OCI-LY3 (cell line): ENCODE results near the gene METTL2A.
A peak's percentile ranks its signal among the peaks of the same experiment; 100 is the strongest.
"Not testable (repeated sequence)": the region's sequence is repeated elsewhere in the genome, so short reads cannot be mapped to it uniquely, and the experiment has no call there.

Source experiments
- H2AFZ ChIP-seq: fragments of 200-600, 300-600 bp; shearing (Covaris generic); 2 replicates; pipeline ENCODE4 v1.6.0; 2014; ENCODE audit warnings: antibody characterized with exemption, low read depth, low read length
- H3K27ac ChIP-seq: fragments of 200-600, 300-600 bp; sonication (generic); 2 replicates; pipeline ENCODE4 v1.5.1; 2014; ENCODE audit warnings: mild to moderate bottlenecking, low read length, moderate library complexity, mixed read lengths
- H3K27me3 ChIP-seq: fragments of 200-600, 300-600 bp; sonication (generic); 2 replicates; pipeline ENCODE4 v1.6.1; 2014; ENCODE audit warnings: low read depth, low read length, mixed read lengths
- H3K36me3 ChIP-seq: fragments of 200-600, 300-600 bp; sonication (generic); replicated peaks from 2 replicates; pipeline ENCODE3; 2014; ENCODE audit warnings: low read depth, low read length, mixed read lengths
- H3K4me1 ChIP-seq: fragments of 300-600, 200-600 bp; sonication (generic); 2 replicates; pipeline ENCODE4 v1.6.1; 2014; ENCODE audit warnings: low read length, mixed read lengths
- H3K4me2 ChIP-seq: fragments of 200-600, 300-600 bp; sonication (generic); 2 replicates; pipeline ENCODE4 v1.6.1; 2014; ENCODE audit warnings: low read length, mixed read lengths
- H3K4me3 ChIP-seq: fragments of 300-600, 200-600 bp; sonication (generic); 2 replicates; pipeline ENCODE4 v1.5.1; 2014; ENCODE audit warnings: antibody characterized with exemption, mild to moderate bottlenecking, low read length, moderate library complexity
- H3K79me2 ChIP-seq: fragments of 300-600, 200-600 bp; shearing (Covaris generic); 2 replicates; pipeline ENCODE4 v1.6.1; 2014; ENCODE audit warnings: mild to moderate bottlenecking, low read length, mixed read lengths
- H3K9ac ChIP-seq: fragments of 300-600, 200-600 bp; shearing (Covaris generic); 2 replicates; pipeline ENCODE4 v1.6.0; 2014; ENCODE audit warnings: mild to moderate bottlenecking, low read length, moderate library complexity
- H3K9me3 ChIP-seq: fragments of 200-600, 300-600 bp; shearing (Covaris generic); 2 replicates; pipeline ENCODE4 v1.6.1; 2014; ENCODE audit warnings: low read length, mixed read lengths; ENCODE audit not compliant: insufficient read depth
- H4K20me1 ChIP-seq: fragments of 200-600, 300-600 bp; sonication (generic); 2 replicates; pipeline ENCODE4 v1.6.1; 2016; ENCODE audit warnings: low read length, mixed read lengths; ENCODE audit not compliant: insufficient read depth
- EZH2phosphoT487 ChIP-seq: fragments of 200-600 bp; shearing (Covaris generic); IDR thresholded peaks from 2 replicates; pipeline ENCODE4 v1.6.1; 2018; ENCODE audit warnings: antibody characterized with exemption, mixed run types, low read depth
- TF ChIP-seq, protein P1 (sequence below): fragments of 200-600, 300-600 bp; sonication (generic); IDR thresholded peaks from 2 replicates; pipeline ENCODE4 v1.5.1; 2014; ENCODE audit warnings: antibody characterized with exemption, low read length, low read depth

Gene METTL2A

GRCh38 chr17:62444063-62444462 is 20.4 kb downstream of the METTL2A start:
- H3K27me3 ChIP-seq: no peaks in the 10 kb centered on the region
- no peaks in the 10 kb centered on the region for H4K20me1 ChIP-seq
- H3K4me2 ChIP-seq: no peak overlapping the region
- H3K79me2 ChIP-seq: no peaks in the 10 kb centered on the region
- TF ChIP-seq, protein P1, sequence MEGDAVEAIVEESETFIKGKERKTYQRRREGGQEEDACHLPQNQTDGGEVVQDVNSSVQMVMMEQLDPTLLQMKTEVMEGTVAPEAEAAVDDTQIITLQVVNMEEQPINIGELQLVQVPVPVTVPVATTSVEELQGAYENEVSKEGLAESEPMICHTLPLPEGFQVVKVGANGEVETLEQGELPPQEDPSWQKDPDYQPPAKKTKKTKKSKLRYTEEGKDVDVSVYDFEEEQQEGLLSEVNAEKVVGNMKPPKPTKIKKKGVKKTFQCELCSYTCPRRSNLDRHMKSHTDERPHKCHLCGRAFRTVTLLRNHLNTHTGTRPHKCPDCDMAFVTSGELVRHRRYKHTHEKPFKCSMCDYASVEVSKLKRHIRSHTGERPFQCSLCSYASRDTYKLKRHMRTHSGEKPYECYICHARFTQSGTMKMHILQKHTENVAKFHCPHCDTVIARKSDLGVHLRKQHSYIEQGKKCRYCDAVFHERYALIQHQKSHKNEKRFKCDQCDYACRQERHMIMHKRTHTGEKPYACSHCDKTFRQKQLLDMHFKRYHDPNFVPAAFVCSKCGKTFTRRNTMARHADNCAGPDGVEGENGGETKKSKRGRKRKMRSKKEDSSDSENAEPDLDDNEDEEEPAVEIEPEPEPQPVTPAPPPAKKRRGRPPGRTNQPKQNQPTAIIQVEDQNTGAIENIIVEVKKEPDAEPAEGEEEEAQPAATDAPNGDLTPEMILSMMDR: no peak
- no peak for TF ChIP-seq EZH2phosphoT487
- no peaks in the 10 kb centered on the region for H3K4me1 ChIP-seq
- no peak overlapping the region for H2AFZ ChIP-seq
- H3K9me3 ChIP-seq: no peaks in the 10 kb centered on the region
- H3K36me3 ChIP-seq: no peaks in the 10 kb centered on the region
- H3K27ac ChIP-seq: no peak overlapping the region
- no peak overlapping the region for H3K9ac ChIP-seq
- no peak overlapping the region for H3K4me3 ChIP-seq

DNA sequence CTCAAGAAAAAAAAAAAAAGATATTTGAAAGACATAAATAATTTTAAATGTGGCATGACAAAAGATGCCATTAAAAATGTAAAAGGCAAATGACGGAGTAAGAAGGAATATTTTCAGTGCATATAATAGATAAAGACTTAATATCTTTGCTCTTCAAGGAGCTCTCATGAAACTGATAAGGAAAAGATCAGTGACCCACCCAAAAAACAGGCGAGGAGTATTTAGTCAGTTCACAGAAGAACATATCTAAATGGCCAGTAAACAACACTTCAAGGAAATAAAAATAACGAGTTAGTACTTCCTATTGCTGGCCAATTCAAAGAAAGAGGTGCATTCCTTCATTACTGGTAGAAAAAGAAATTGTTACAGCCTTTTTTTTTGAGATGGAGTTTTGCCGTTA is 22.1 kb downstream of the METTL2A start:
- not testable (repeated sequence) for H3K36me3 ChIP-seq

GRCh38 chr17:62452195-62452594 is 28.5 kb downstream of the METTL2A start:
- H2AFZ ChIP-seq, H3K79me2 ChIP-seq, H4K20me1 ChIP-seq, H3K4me3 ChIP-seq, H3K36me3 ChIP-seq, H3K27me3 ChIP-seq, H3K9me3 ChIP-seq: not testable (repeated sequence)
- Histone ChIP-seq H3K9ac (peak overlapping the region; percentile 34; the same call in 1 of the 2 replicates), H3K4me1 (peaks cover 41% of the 10 kb centered on the region), H3K4me2 (peak overlapping the region; percentile 77), H3K27ac (peak overlapping the region; percentile 96)

More for the DNA sequence above, 22.1 kb downstream of the METTL2A start:
- H3K79me2 ChIP-seq, H3K9ac ChIP-seq, H3K4me2 ChIP-seq, H3K4me1 ChIP-seq, H3K27me3 ChIP-seq, H4K20me1 ChIP-seq, H3K9me3 ChIP-seq, H3K4me3 ChIP-seq, H3K27ac ChIP-seq, H2AFZ ChIP-seq: not testable (repeated sequence)

DNA sequence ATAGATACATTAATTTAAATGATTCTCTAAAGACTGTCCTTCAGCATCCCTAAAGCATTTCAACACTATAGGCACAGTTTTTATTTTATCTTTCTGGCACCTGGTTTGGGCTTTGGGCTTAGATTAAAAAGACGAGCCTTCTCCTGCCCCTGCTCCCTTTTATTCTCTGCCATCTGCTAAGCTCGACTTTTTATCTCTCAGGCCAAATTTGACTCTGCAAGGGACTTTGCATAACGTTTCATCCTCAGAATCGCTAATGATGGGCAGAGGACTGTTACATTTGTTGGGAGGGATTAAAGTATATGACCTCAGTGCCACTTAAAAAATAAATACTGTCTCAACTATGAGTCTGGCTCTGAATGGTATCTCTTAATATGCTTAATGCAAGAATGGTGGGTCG is 29.3 kb downstream of the METTL2A start:
- Histone ChIP-seq H3K27ac (peak overlapping the region; percentile 96), H3K9ac (peak overlapping the region; percentile 65; the same call in 1 of the 2 replicates), H3K4me2 (peak overlapping the region; percentile 77), H3K4me1 (peaks cover 48% of the 10 kb centered on the region)
- H3K36me3 ChIP-seq, H3K79me2 ChIP-seq, H4K20me1 ChIP-seq, H3K9me3 ChIP-seq, H3K27me3 ChIP-seq, H3K4me3 ChIP-seq, H2AFZ ChIP-seq: not testable (repeated sequence)

- Histone ChIP-seq H3K4me1 (peaks cover 53% of the 10 kb centered on the region), H3K27ac (peak overlapping the region; percentile 96), H3K4me3 (peak overlapping the region; percentile 47), H3K4me2 (peak overlapping the region; percentile 77), H3K9ac (peak overlapping the region; percentile 65)
- H3K27me3 ChIP-seq, H2AFZ ChIP-seq, H3K36me3 ChIP-seq, H3K9me3 ChIP-seq, H3K79me2 ChIP-seq, H4K20me1 ChIP-seq: not testable (repeated sequence)
Measured at GRCh38 chr17:62453656-62454055, 30.0 kb downstream of the METTL2A start.

- Histone ChIP-seq H3K4me2 (peak overlapping the region; percentile 77), H3K9ac (peak overlapping the region; percentile 65), H3K4me3 (peak overlapping the region; percentile 47)
Measured at GRCh38 chr17:62454111-62454510, 30.4 kb downstream of the METTL2A start.

More at GRCh38 chr17:62454111-62454510, 30.4 kb downstream of the METTL2A start:
- not testable (repeated sequence) for H3K9me3 ChIP-seq, H3K36me3 ChIP-seq, H3K27me3 ChIP-seq, H3K79me2 ChIP-seq, H2AFZ ChIP-seq, H4K20me1 ChIP-seq
- H3K27ac ChIP-seq: peak overlapping the region; percentile 96
- H3K4me1 ChIP-seq: peaks cover 58% of the 10 kb centered on the region
